Measurements from ENCODE around the gene SRRD. TPM values are rescaled to one million over a fixed set of nuclear protein-coding genes. Genes with fewer than 3 reads are reported as not detected.

Gene SRRD
- total and polyA plus RNA-seq, 2 of the 13 experiments (the other 11 are each of a cell fraction or from before 2014, with no cell fraction given) = 22.8 to 36.6 TPM

GRCh38 chr22:26483439-26484359 is at the start of gene SRRD, which contains the start of gene HPS4 (continued):
- no peak for TF ChIP-seq ELK4 (CRISPR knock-in tag; IDR thresholded peaks at IDR 0.05; ENCODE audit: borderline replicate concordance)
- 0 out of 2 replicates have a peak, but pooled peaks have one; percentile 41 for TF ChIP-seq MIER2 (CRISPR knock-in tag; IDR thresholded peaks at IDR 0.05)
- 0 out of 2 replicates have a peak, but pooled peaks have one; percentile 17 for TF ChIP-seq RAD21 (CRISPR knock-in tag; IDR thresholded peaks at IDR 0.05)
- peak; percentile 78 for TF ChIP-seq TFDP1 (CRISPR knock-in tag; IDR thresholded peaks at IDR 0.05; ENCODE audit: borderline replicate concordance)
- peak; percentile 64; the same call in 1 of the 2 replicates for TF ChIP-seq CSRNP1 (CRISPR knock-in tag; IDR thresholded peaks at IDR 0.05)
- no peak for TF ChIP-seq ZNF510 (CRISPR knock-in tag; IDR thresholded peaks at IDR 0.05; ENCODE audit: low read depth)
- TF ChIP-seq ZNF570 (CRISPR knock-in tag; IDR thresholded peaks at IDR 0.05; ENCODE audit: borderline replicate concordance) = no peak
- peak; percentile 91; the same call in 1 of the 2 replicates for TF ChIP-seq SAFB2 (CRISPR knock-in tag; IDR thresholded peaks at IDR 0.05; ENCODE audit: borderline replicate concordance, low read depth)
- TF ChIP-seq NR3C1 (CRISPR knock-in tag; IDR thresholded peaks at IDR 0.05) = no peak
- no peak for TF ChIP-seq CEBPZ (IDR thresholded peaks at IDR 0.05; ENCODE audit: low read length)
- TF ChIP-seq ZBTB49 (CRISPR knock-in tag; IDR thresholded peaks at IDR 0.05; ENCODE audit: borderline replicate concordance) = peak; percentile 34; the same call in 1 of the 2 replicates
- TF ChIP-seq ZNF296 (CRISPR knock-in tag; conservative IDR thresholded peaks at IDR 0.05) = no peak
- TF ChIP-seq TFDP2 (CRISPR knock-in tag; IDR thresholded peaks at IDR 0.05) = peak; percentile 83
- TF ChIP-seq NR0B2 (CRISPR knock-in tag; IDR thresholded peaks at IDR 0.05) = no peak; the same call in 1 of the 2 replicates
- TF ChIP-seq MED1 (CRISPR knock-in tag; IDR thresholded peaks at IDR 0.05) = peak; percentile 85
